Hematopoietic multipotent progenitor cell treated with erythropoietin and hydrocortisone succinate and interleukin-3 and kit ligand, for 15 days (in vitro differentiated cells): ENCODE results near the gene DBN1.

Experiments used
- DNase-seq: peaks from one replicate; pipeline ENCODE4 v3.0.0-alpha.2; 2015; ENCODE audit warnings: low spot score

Gene DBN1

DNA sequence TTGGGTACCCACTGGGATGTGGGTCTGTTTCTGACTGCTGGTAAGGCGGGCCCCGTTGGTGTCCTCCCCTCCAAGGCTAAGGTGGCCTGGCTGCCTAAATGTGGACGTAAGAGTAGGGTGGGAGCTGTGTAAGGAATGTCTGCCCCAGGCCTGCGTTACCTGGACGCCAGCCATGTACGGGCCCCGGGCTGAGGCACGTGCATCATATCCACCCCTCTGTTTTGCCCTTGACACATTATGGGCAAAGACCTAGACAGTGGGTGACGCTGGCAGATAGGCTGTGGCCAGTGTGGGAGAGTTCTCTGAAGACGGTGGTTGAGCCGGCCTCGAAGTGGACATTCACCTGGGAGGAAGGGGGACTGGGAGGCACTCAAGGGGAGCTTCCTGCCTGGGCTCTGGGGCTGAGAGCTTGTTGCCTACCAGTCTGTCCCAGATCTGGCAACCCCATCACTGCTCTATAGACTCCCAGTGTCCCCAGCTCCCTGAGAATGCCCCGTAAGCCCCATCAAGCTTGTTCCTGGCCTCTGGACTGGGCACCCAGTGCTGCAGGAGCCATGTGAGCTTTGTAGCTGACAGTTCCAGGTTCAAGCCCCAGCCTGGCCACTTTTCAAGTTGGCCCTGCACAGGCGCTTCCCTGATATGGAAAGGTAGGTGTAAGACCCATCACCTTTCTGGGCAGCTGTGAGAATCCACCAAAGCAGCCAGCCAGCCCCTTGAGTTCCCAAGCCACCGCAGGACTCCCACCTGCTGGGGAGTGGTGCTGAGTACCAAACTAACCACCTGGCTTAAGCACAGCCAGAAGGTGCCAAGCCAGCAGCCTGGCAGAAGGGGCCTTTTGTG lies 30.1 kb downstream of the DBN1 start:
- no peak for DNase-seq

GRCh38 chr5:177442066-177442826 lies 31.2 kb downstream of the DBN1 start:
- no peak for DNase-seq

DNA sequence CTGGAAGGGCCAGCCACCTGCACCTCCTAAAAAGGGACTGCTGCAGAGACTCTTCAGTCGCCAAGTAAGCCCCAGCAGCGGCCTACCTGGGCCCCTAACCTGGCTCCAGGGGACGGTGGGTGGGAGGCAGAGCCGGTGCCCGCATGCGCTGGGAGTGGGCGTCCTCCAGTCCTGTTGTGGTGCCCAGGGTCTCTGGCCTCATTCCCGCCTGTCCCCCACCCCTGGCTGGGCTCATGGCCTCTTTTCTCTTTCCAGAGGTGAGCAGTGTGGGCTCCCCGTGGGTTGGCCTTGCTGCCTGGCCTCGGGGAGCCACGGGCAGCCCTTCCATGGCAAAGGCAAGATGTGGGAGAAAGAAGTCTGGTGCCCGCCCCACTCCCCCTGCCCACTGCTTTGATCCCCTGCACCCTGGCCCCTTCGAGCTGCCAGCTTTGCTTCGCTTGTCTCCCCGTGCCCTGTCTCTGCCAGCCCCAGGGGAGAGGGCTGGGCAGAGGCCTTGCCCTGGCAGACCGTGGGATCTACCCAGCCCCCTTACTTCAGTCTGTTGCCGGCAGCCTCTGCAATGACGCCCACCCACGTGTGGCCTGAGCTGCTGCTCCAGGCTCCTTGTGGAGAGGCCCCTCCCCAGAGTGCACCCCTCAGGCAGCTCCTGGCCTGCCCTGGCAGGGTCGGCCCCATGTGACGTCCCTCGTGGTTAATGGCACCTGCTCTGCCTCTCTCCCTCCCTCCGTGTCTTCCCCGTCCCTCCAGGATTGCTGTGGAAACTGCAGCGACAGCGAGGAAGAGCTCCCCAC lies 32.2 kb downstream of the DBN1 start:
- no peak for DNase-seq

- DNase-seq = no peak
Measured at GRCh38 chr5:177440211-177440989, 33.0 kb downstream of the DBN1 start.

- no peak for DNase-seq
Measured at GRCh38 chr5:177439518-177440053, 33.8 kb downstream of the DBN1 start.

- no peak for DNase-seq
Measured at GRCh38 chr5:177438468-177438867, 35.0 kb downstream of the DBN1 start.

GRCh38 chr5:177437623-177438022 lies 35.8 kb downstream of the DBN1 start:
- DNase-seq = no peak

- DNase-seq = no peak
Measured at GRCh38 chr5:177435847-177436536, 37.4 kb downstream of the DBN1 start.

- DNase-seq = no peak
Measured at GRCh38 chr5:177434942-177435738, 38.3 kb downstream of the DBN1 start.

DNA sequence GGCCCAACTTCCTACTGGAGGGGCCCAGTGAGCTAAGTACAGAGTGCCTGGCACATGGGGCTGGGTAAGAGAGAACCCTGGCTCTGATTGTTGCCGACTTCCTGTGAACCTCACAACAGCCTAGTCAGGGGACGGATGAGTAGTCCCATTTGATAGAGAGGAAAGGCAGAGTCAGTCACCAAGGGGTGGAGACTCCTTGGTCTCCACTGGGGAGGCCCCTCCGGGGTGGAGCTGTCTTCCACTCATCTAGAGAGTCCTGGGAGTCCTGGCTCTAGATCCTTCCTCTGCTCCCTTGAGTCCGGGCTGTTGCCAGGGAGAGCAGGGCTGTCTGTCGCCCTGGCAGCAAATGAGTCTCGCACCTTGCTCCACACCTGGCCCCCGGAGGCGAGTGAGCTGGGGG lies 39.0 kb downstream of the DBN1 start:
- DNase-seq = no peak

DNA sequence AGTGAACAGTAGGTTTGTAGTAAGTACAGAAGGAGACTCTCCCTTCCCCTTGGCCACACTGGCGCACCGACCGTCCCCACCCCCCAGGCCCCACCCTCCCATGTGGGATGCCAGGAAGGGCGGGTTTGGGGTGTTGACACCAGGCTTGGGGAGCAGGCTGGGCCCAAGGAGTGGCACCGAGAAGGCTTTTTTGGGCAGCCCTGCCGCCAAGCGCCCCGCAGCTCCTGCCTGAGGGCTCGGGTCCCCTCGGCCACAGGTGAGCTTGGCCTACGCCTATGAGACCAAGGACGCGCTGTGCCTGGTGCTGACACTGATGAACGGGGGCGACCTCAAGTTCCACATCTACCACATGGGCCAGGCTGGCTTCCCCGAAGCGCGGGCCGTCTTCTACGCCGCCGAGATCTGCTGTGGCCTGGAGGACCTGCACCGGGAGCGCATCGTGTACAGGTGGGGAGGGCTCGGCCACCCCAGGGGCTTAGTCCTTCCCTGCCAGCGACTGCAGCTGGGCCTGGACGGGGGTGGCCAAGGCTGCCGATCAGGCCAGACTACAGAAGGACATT lies 39.7 kb downstream of the DBN1 start:
- no peak for DNase-seq

GRCh38 chr5:177432839-177433657 lies 40.4 kb downstream of the DBN1 start:
- DNase-seq = no peak

DNA sequence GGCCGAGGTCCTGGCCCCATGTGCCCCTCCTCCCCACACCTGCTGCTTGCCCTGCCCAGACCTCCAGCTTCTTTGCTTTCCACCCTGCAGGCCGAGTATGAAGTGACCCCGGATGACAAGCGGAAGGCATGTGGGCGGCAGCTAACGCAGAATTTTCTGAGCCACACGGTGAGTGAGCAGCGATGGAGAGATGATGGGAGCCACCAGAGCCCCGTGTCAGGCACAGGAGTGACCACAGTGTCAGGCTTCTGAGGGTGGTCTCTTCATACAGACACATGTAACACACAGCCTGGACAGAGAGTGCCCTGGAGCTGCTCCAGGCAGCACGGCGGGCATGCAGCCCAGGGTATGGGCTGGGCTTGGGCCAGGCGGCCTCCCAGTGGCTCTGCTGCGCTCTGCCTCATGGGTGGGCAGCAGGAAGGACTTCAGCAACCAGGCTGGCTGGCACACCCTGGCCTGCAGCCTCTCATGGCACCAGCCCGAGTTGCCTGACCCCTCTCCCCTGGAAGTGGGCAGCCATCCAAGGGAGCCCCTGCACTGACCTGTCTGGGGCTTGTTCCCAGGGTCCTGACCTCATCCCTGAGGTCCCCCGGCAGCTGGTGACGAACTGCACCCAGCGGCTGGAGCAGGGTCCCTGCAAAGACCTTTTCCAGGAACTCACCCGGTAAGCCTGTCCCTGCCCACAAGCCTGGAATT lies 41.1 kb downstream of the DBN1 start:
- DNase-seq = no peak

DNA sequence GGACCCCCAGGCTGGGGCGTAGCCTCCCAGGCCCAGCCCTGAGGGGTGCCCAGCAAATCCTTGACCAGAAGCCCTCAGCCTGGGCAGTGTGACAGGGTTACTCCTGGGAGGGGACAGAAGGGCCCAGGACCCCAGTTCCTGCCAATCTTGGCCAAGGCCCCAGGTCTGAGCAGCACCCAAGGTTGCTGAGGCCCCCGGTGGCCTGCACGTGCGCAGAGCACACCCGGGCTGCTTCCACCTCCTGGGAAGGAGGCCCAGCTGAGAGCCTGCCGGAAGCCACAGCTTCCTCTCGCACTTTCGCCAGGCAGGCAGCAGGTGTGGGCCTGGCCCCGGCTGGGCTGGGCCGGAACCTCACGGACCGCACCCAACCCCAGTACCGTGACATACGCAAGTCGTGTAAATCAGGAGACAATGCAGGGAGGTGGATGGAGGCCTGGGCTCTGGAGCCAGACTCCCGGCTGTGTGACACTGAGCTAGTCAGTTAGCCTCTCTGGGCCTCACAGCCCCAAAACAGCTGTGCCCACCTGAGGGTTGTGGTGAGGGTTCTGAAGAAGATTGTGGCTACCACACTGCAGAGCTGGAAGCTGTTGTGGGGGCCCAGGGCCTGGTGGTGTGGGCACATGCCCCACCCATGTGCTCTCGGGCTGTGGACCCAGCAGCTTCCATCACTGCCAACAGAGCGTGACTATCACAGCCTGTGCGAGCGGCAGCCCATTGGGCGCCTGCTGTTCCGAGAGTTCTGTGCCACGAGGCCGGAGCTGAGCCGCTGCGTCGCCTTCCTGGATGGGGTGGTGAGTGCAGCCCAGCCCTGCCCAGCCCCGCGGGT lies 41.9 kb downstream of the DBN1 start:
- DNase-seq = no peak

DNA sequence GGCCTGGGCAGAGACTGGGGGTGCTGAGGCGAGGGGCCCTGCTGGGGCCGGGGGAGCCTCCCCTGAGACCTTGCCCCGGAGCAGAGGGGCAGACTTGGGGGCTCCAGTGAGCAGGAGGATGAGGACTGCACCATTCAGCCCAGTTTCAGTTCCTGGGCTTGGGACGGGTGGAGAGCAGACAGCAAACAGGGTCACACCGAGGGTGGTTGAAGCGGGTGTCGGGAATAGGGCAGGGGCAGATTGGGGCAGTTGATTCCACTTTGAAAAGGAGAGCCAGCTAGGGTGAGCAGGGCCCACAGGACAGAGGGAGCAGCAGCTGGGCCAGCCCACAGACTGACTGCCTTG lies 42.5 kb downstream of the DBN1 start:
- DNase-seq = no peak

- DNase-seq = no peak
Measured at GRCh38 chr5:177430140-177430951, 43.1 kb downstream of the DBN1 start.
